Measurements from ENCODE around the gene CEP104.
A peak's percentile ranks its signal among the peaks of the same experiment; 100 is the strongest.

Gene CEP104

GRCh38 chr1:3863231-3863935 is 6.4 kb upstream of the CEP104 start:
- H3K27ac Mint-ChIP-seq: no peak overlapping the region
- no peaks in the 10 kb centered on the region for H3K4me1 Mint-ChIP-seq
- no peak for TF ChIP-seq CTCF (IDR thresholded peaks at IDR 0.05; ENCODE audit: unreplicated experiment in 3 of 3)
- H3K27me3 Mint-ChIP-seq (ENCODE audit: low read depth): peaks cover 4% of the 10 kb centered on the region
- H3K9me3 Mint-ChIP-seq: no peaks in the 10 kb centered on the region
- H3K4me3 Mint-ChIP-seq: no peak overlapping the region
- peaks cover 32% of the 10 kb centered on the region for H3K36me3 Mint-ChIP-seq (ENCODE audit: low read depth)

DNA sequence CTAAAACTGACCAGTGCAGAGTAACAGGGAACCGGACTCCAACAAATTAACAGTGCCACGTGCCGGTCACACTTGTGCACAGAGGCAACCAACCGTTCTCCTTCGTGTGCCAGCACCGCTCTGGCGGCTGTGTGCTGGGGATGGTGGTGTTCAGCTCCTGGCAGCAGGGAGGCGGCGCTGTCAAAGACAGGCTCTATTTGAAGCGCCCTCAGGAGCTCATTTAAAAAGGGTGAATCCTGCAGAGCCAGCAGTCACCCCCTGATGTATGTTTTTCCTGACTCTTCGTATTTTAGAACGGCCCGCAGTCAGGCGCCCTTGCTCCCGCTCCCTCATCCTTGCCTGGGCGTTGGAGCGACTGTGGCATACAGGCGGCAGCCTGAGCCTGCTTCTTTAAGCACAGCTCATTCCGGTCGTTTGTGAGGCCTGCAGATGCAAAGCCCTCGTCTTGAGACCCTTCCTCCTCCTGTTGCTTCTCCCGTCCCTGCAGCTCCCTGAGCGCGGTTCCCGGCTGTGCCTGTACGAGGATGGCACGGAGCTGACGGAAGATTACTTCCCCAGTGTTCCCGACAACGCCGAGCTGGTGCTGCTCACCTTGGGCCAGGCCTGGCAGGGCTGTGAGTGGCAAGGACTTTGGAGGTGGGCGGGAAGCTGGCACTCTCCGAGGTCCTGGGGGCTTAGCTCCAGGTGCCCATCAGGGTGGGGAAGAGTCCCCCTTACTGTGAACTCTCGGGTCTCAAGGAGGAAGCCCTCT is 1.4 kb upstream of the CEP104 start:
- no peaks in the 10 kb centered on the region for H3K9me3 Mint-ChIP-seq
- peaks cover 4% of the 10 kb centered on the region for H3K4me1 Mint-ChIP-seq
- no peaks in the 10 kb centered on the region for H3K27me3 Mint-ChIP-seq (ENCODE audit: low read depth)
- TF ChIP-seq CTCF (IDR thresholded peaks at IDR 0.05; ENCODE audit: unreplicated experiment in 3 of 3): no peak
- H3K4me3 Mint-ChIP-seq: peak overlapping the region; percentile 96 to 99 (median 97)
- peaks cover 13% of the 10 kb centered on the region for H3K36me3 Mint-ChIP-seq (ENCODE audit: low read depth)
- H3K27ac Mint-ChIP-seq: no peak overlapping the region

DNA sequence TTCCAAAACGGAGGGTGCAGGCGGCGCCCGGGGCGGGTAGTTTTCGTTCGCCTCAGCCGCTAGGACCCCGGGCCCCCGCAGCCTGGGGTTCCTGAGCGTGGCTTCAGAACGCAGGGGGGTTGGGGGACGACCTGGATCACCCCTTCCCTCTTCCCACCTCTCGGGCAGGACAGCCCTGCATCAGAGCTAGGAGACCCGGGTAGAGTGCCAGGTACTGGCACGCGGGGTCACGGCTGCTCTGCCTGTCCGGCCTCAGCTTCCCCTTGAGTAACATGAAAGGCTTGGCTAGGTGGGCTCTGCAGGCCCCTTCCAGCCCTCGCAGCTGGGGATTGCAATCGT is 749 bp upstream of the CEP104 start:
- no peak for TF ChIP-seq CTCF (IDR thresholded peaks at IDR 0.05; ENCODE audit: unreplicated experiment in 3 of 3)
- Mint-ChIP-seq H3K27me3 (ENCODE audit: low read depth) (no peaks in the 10 kb centered on the region), H3K36me3 (ENCODE audit: low read depth) (peaks cover 12% of the 10 kb centered on the region), H3K4me3 (peak overlapping the region; percentile 96 to 99 (median 97)), H3K9me3 (no peaks in the 10 kb centered on the region), H3K27ac (no peak overlapping the region), H3K4me1 (peaks cover 10% of the 10 kb centered on the region)

GRCh38 chr1:3852711-3853485 is 4.1 kb downstream of the CEP104 start:
- peak overlapping the region; percentile 20 to 68 (median 48) for H3K4me3 Mint-ChIP-seq
- no peaks in the 10 kb centered on the region for H3K9me3 Mint-ChIP-seq
- H3K36me3 Mint-ChIP-seq (ENCODE audit: low read depth): peaks cover 22% of the 10 kb centered on the region
- peaks cover 11% of the 10 kb centered on the region for H3K4me1 Mint-ChIP-seq
- H3K27me3 Mint-ChIP-seq (ENCODE audit: low read depth): no peaks in the 10 kb centered on the region
- no peak for TF ChIP-seq CTCF (IDR thresholded peaks at IDR 0.05; ENCODE audit: unreplicated experiment in 3 of 3)
- H3K27ac Mint-ChIP-seq: no peak overlapping the region

GRCh38 chr1:3852091-3852490 is 4.9 kb downstream of the CEP104 start:
- peaks cover 26% of the 10 kb centered on the region for H3K36me3 Mint-ChIP-seq (ENCODE audit: low read depth)

More at GRCh38 chr1:3852091-3852490, 4.9 kb downstream of the CEP104 start:
- Mint-ChIP-seq H3K9me3 (no peaks in the 10 kb centered on the region), H3K4me1 (peaks cover 7% of the 10 kb centered on the region), H3K27me3 (ENCODE audit: low read depth) (no peaks in the 10 kb centered on the region), H3K4me3 (no peak overlapping the region), H3K27ac (peak overlapping the region in 1 of 3 experiments; percentile 60)
- no peak for TF ChIP-seq CTCF (IDR thresholded peaks at IDR 0.05; ENCODE audit: unreplicated experiment in 3 of 3)

Data from nephron (organoid).